NCI-H748 treated with DMSO at 0.1 percent for 48 hours (cell line): Measurements from ENCODE around the gene FBXL17.
"Not testable (repeated sequence)": the region's sequence is repeated elsewhere in the genome, so short reads cannot be mapped to it uniquely, and the experiment has no call there.

Experiments
- DNase-seq: peaks from one replicate; lab custom pipeline; 2025; lab: John Stamatoyannopoulos, UW

FBXL17 gene

DNA sequence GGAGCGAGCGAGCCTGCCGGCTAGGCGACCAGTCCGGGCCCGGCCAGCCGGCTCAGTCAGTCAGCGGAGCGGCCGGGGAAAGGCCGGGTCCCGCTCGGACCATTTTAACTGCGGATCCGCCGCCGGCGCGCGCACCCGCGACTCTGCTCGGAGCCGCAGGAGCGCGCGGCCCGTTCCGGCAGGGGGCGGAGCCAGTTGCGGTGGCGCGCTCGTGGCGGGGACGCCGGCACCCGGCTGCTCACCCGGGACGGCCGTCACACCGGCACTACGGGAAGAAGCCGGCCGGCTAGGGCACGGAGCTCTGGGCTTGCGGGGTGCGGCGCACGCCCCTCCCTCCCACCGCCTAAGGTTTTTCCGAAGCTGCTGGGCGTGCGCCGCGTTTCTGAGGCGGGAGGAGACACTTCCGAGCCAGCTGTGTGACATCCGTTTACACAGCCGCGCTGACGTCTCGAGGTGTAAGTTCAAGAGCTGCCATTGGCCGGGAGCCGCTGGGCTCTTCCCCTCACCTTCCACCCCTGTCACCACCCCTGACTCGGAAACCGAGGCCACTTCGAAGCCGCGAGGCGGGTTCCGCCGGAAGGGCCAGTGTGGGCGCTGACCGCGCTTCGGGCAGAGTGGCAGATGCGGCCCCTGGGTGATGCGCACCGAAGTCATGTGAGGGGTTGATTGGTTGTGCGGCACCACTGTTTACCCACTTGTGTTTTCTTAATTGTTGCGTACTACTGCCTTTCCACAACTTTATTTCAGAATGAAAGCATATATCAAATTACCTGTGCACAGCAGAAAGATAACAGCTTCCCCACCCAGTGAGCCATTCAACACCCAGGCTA, at the start of gene FBXL17:
Gene FBXL17 (minus strand): TSS at position 145 of the 830 bp plus-strand sequence.
- DNase-seq, result peak; percentile 81

DNA sequence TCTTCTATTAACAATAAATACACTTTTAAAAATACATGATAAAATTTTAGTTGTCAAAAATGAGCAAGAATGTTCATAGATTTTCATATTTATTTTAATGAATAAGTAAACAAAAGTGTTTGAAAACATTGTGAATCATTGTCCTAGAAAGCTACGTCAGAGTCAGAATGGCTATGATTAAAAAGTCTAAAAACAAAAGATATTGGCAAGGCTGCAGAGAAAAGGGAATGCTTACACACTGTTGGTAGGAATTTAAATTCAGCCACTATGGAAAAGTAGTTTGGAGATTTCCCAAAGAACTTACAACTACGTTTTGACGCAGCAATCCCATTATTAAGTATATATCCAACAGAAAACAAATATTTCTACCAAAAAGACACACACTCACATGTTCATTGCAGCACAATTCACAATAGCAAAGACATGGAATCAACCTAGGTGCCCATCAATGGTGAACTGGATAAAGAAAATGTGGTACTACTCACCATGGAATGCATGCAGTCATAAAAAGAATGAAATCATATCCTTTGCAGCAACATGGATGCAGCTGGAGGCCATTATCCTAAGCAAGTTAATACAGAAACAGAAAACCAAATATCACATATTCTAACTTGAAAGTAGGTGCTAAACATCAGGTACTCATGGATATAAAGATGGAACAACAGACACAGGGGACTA, 49.2 kb upstream of the FBXL17 start:
- DNase-seq, result no peak

DNA sequence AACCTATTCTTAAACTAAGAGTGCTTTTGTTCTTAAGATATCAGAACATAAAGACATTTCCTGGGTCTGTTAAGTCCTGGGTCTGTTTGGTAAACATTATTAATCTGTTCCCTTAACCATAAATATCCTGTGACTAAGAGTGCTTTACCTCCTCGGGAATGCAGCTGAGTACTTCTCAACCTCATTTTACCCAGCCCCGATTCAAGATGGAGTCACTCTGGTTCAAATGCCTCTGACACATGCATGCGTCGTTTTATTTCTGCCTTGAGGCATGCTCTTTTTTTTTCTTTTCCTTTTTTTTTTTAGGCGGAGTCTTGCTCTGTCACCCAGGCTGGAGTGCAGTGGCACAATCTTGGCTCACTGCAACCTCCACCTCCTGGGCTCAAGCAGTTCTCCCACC, 39.8 kb upstream of the FBXL17 start:
- DNase-seq, result no peak

- DNase-seq, result no peak
These were observed 38.9 kb upstream of the FBXL17 start for GRCh38 chr5:108420755-108421154.

DNA sequence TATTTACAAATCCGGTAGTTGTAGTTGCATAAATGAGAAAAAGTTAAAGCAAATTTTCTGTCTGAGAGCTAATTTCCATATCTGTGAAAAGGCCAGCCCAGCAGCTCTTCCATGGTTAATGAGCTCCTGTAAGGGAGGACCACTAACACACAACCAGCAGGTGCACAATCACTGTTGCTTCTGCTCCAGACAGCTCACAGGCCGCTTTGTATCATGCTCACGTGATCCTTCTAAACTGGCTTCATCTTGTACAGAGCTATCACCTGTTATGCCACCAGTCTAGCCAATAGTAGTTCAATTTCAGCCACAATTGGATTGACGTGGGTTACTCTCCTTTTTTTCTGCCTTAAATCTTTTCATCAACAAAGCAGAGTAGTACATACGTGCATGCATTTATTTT, 38.3 kb upstream of the FBXL17 start:
- DNase-seq, result no peak

GRCh38 chr5:108418197-108418596, 36.3 kb upstream of the FBXL17 start:
- DNase-seq, result no peak

DNA sequence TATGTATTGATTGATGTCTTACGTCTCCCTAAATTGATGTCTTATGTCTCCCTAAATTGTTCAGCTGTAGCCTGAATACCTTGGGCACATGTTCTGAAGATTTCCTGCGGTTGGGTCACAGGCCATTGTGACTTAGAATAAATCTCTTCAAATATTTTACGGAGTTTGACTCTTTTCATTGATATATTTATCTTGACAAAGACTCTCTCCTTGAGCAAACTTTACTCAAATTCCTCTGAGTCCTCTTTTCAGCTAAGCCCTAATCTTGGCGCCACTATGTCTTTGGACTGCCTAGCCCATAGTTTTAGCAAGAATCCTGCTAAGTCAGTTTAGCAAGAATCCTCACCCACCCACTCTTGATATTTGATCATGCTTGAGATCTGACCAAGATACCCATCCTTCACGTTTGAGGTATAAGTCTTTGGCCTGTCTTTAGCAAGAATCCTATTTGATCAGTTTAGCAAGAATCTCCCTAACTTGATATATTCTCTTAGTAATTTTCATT, 35.3 kb upstream of the FBXL17 start:
- no peak for DNase-seq

DNA sequence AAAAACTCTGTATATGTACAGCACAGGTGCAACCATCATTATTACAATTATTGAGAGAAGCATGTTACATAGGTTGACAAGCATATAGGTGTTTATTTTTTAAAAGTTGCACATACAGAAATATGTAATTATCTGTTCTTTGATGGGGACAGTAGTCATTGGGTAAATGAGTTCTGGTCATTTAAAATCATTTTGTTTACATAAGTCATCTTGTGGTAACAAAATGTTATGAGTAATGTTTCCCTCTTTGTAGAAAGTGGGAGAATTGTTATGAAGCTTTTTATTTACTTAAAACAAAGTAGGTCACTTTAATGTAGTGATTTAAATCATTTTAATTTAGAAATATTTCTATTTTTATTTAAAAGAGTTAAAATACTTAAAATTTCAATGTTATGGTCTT, 33.8 kb upstream of the FBXL17 start:
- no peak for DNase-seq

DNA sequence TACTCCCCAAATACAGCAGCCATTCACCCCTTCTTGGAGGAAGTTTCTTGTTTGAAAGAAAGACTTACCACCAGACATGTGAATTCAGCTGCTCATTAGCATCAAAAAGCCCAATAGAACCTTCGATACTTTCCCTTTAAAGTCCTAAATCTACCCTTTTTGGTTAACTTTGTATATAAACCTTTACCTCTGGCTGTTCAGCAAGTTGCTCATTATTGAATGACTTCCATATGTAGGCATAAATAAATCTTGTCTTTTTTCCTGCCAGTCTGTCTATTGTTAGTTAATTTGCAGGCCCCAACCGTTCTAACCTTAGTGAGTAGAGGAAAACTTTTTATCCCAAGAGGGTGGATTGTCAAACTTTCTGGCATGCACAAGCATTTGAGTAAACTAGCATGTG, 27.9 kb upstream of the FBXL17 start:
- DNase-seq, result no peak

GRCh38 chr5:108405201-108405600, 23.3 kb upstream of the FBXL17 start:
- not testable (repeated sequence) for DNase-seq

GRCh38 chr5:108398964-108399363, 17.1 kb upstream of the FBXL17 start:
- DNase-seq, result no peak

DNA sequence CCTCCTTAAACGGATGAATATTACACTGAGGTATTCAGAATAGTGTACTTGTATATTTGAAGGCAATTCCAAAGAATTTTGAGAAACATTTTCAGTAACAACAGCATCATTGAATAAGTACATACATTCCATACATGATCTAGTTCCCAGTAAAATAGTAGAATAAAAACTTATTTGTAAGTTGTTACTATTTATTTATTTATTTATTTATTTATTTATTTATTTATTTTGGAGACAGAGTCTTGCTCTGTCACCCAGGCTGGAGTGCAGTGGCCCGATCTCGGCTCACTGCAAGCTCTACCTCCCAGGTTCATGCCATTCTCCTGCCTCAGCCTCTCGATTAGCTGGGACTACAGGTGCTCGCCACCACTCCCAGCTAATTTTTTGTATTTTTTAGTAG, 14.9 kb upstream of the FBXL17 start:
- not testable (repeated sequence) for DNase-seq

DNA sequence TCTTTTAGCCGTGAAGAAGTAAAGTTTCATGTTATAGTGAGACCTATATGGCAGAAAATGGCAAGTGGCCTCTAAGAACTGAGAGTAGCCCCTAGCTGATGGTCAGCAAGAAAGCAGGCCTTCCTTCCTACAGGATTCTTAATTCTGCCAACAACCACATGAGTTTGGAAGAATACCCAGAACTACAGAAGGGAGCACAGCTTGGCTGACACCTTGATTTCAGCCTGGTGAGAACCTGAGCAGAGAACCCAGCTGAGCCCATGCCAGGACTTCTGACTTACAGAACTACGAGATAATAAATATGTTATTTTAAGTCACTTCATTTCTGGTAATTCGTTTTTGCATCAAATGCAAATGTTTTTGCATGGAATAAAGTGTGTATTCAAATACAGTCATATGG, 5.9 kb upstream of the FBXL17 start:
- DNase-seq, result no peak

- no peak for DNase-seq
These were observed 4.6 kb upstream of the FBXL17 start for GRCh38 chr5:108386345-108387061.

GRCh38 chr5:108384741-108385140, 2.8 kb upstream of the FBXL17 start:
- DNase-seq, result no peak

- DNase-seq, result peak; percentile 77
These were observed 959 bp upstream of the FBXL17 start for GRCh38 chr5:108382784-108383330.

DNA sequence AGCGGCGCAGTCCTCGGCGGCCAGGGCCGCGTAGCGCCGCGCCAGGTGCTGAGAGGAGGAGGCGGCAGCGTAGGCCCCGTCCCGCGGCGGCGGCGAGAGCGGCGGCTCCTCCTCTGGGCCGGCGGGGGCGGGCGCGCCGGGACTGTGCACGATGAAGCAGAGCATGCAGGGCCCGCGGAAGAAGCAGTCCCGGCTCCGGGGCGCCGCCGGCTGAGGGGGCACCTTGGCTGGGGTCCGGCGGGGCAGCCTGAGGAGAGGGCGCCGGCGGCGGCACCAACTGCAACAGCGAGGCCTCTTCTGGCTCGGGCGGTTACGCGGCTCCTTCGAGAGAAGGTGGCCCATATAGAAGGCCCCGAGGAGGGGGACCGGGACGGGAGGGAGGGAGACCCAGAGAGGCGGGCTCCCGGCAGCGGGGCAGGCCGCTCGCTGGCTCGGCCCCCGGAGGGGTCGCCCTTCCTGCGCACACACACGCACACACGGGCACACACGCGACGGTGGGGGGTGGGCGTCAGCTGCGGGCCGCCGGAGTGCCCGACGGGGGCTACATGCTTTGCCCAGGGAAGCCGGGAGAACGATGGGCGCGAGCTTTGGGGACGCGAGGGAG, 446 bp downstream of the FBXL17 start:
- no peak for DNase-seq

DNA sequence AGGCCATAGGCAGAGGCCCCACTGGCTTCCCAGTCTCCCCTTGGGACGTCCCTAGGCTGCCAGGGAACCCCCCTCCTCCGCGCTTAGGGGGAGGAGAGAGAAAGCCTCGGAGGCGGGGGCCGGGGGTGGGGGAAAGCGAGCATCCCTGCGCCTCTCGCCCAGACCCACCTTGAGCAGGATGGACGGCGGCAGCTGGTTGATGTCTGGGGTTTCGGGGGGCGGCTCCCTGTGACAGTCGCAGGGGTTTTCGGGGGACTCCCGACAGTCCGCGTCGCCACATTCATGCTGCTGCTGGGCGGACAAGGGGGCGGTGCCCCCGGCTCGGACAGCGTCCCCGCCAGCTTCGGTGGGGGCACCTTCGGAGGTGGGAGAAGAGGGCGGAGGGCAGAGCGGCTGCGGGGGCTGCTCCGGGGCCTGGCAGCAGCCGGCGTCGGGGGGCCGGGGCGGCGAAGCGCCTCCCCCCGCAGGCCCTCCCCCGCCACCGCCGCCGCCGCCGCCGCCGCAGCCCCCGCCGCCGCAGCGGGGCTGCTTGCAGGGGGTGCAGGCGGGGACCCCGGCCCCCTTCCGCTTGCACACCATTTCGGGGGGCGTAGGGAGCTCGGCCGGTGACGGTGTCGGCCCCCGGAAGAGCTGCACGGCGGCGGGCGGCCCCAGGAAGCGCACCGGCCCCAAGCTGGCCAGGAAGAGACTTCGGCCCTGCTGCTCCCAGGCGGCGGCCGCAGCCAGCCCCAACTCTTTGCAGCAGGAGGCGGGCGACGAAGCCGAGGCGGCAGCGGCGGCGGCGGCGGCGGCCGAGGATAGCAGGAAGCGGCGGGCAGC, 1.2 kb downstream of the FBXL17 start:
- DNase-seq, result peak; percentile 12

DNA sequence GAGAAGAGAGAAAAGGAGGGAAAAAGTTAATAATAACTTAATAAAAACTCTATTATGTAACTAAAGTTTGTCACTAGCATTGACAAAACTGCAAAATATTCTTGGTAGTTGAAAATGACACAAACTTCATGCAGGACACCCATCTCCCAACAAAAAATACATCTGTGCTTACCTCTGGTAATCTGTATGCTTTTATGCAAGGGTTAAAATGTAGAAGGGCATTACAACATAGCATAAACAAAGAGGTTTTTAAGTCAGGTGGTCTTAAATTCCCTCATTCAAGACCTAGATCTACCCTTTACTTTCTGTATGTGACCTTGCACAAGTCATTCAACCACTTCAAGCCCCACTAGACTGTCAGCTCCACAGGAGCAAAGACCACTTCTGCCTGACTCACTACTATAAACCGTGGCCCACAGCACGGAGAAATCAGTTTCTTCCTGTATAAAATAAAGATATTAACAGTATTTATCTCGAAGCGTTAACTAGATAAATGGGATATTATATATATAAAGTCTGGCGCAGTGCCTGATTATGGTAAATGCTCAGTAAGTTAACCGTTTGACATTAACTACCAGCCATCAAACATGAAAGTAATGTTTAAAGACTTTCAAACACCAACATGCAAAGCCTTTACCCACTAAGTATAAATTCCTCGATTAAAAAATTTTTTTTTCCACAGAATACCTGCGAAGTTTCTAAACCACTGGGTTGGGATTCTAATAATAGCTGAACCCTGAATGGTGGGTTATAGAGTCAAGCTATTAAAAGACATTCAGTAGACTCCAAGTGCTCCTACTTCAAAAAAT, 2.0 kb downstream of the FBXL17 start:
- DNase-seq, result peak; percentile 10

DNA sequence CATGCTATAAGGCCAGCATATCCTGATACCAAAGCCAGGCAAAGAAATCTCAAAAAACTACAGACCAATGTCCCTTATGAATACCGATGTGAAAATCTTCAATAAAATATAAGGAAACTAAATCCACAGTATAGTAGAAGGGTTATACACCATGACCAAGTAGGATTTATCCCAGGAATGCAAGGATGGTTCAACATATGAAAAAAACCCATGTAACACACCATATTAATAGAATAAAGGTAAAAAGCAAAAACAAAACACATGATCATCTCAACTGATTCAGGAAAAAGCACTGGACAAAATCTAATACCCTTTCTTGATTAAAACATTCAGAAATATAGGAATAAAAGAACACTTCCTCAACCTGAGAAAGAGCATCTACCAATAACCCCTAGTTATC, 6.1 kb downstream of the FBXL17 start:
- DNase-seq, result no peak
